ENCODE data around the gene FBXL14.
A peak's percentile ranks its signal among the peaks of the same experiment; 100 is the strongest.

Gene FBXL14

DNA sequence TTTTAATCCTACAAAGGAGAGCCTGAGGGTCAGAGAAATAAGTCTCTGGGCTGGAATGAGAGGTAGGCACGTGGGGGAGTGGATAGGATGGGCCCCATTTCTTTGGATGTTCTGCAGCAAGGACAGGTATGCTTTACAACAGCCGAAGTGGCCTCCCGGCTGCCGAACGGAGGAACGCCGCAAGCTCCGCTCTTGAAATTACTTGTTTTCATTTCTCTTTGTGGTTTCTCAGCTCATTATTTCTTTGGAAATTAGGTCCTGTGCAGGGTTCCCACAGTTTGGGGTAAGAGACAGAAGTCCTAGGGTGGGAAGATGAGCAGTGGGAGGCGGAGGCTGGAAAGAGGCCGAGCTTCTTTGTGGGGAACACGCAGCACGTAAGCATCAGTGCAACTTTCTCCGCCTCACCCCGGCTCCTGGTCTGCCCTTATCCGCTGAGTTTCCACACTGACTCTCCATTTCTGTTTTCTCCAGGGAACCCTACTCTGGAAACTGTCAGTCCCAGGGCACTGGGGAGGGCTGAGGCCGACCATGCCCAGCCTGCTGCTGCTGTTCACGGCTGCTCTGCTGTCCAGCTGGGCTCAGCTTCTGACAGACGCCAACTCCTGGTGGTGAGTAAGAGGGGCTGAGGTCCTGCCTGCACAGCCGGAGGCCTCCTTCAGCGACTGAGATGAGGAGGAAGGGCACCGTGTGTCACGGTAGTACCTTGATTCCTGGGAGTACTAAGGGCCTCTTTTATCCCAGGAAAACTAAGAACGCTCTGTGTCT is 36.6 kb upstream of the FBXL14 start:
- H3K27ac Mint-ChIP-seq: no peak overlapping the region
- peak; percentile 16 to 23 for ATAC-seq (replicated peaks)

GRCh38 chr12:1630133-1630826 is 35.9 kb upstream of the FBXL14 start:
- Mint-ChIP-seq H3K27me3 (peaks cover 60 to 64% of the 10 kb centered on the region in 2 donors), H3K4me1 (peaks cover 21 to 42% of the 10 kb centered on the region in 2 donors), H3K9me3 (no peaks in the 10 kb centered on the region), H3K27ac (no peak overlapping the region), H3K36me3 (peaks cover 3 to 18% of the 10 kb centered on the region in 2 donors), H3K4me3 (peak overlapping the region; percentile 78 to 81)
- peak; percentile 64 to 68 for ATAC-seq (replicated peaks)
- DNase-seq: no peak

More for the DNA sequence above, 36.6 kb upstream of the FBXL14 start:
- peaks cover 21 to 42% of the 10 kb centered on the region in 2 donors for H3K4me1 Mint-ChIP-seq
- peaks cover 62 to 66% of the 10 kb centered on the region in 2 donors for H3K27me3 Mint-ChIP-seq
- H3K36me3 Mint-ChIP-seq: peaks cover 3 to 18% of the 10 kb centered on the region in 2 donors
- no peak for DNase-seq
- H3K9me3 Mint-ChIP-seq: no peaks in the 10 kb centered on the region
- peak overlapping the region; percentile 78 to 81 for H3K4me3 Mint-ChIP-seq

DNA sequence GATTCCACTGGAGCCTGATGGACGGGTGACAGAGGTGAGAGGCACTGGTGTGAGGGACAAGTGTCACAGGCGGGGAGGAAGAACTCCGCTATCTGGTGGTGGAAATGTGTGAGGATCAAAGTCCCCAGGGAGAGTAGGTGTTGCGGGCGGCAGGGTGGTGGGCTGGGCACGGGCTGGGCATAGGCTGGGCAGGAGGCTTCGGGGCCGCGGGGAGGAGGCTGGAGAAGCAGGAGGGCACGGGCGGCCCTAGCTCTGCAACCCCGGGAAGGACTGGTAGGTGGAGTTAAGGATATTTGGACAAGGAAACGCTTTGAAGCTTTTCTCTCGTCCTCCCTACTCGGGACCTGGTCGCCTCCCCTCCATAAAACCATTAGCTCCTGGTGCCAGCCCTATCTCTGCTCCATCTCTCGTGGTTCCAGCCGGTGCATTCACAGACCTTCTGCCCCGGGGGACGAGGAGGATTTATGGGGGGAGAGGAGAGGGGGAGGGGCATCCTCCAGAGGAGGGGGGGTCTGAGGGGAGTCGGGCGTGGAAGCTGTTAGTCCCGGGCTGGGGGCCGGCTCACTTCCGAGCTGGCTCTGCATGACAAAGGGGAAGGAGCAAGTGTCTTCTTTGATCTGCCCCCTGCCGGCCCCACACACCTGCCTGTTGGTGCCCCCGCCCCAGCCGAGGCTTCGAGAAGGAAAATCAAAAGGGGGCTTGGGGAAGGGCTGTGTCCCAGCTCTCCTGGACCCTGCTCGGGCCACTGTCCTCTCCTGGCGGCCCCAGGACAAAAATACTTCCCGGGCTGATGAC is 35.2 kb upstream of the FBXL14 start:
- Mint-ChIP-seq H3K27me3 (peaks cover 56 to 58% of the 10 kb centered on the region in 2 donors), H3K9me3 (no peaks in the 10 kb centered on the region), H3K27ac (peak overlapping the region; percentile 5), H3K4me3 (peak overlapping the region; percentile 78 to 81), H3K4me1 (peaks cover 24 to 37% of the 10 kb centered on the region in 2 donors), H3K36me3 (peaks cover 3 to 17% of the 10 kb centered on the region in 2 donors)
- ATAC-seq (replicated peaks) (peak; percentile 48 to 59), DNase-seq (no peak)

DNA sequence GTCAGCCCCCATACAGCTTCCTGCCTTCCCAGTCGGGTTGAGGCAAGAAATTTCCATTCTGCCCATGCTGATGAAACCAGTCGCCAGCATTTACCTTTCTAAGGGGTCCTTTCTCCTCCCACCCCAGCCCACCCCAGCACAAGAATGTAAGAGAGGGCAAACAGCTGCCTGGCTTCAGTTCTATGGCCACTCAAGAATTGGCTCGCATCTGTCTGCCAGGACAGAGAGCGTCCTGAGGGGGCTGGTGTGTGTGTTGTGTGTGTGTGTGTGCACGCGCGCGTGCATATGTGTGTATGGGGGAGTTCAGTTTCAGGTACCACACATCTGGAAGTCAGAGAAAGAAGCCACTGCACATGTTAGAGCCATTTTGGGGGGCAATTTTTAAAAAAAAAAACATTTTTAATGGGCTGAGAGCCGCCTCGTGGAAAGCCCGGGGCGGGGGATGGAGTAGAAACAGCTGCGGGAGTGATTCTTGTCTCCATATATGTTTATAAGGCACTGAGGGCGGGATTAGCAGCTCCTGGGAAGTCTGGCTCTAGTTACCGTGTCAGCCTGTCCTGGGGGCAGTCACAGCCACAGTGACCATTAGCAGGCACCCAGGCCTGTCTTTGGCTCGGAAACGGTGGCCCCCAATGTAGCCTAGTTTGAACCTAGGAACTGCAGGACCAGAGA is 34.4 kb upstream of the FBXL14 start, which contains the start of gene WNT5B:
Gene WNT5B, plus strand, starts transcription at position 566 of the 672 bp plus-strand sequence. CDS start 2,124 bp downstream, outside the sequence.
- H3K9me3 Mint-ChIP-seq: no peaks in the 10 kb centered on the region
- peak within 1 kb of the TSS; percentile 5 for H3K27ac Mint-ChIP-seq
- peaks cover 22 to 33% of the 10 kb centered on the region in 2 donors for H3K4me1 Mint-ChIP-seq
- DNase-seq: no peak
- H3K36me3 Mint-ChIP-seq: peaks cover 2 to 14% of the 10 kb centered on the region in 2 donors
- no peak for ATAC-seq (replicated peaks)
- peak within 1 kb of the TSS; percentile 78 to 81 for H3K4me3 Mint-ChIP-seq
- H3K27me3 Mint-ChIP-seq: peaks cover 52 to 54% of the 10 kb centered on the region in 2 donors

GRCh38 chr12:1622406-1622805 is 28.0 kb upstream of the FBXL14 start:
- peaks cover 0 to 5% of the 10 kb centered on the region in 2 donors for H3K27me3 Mint-ChIP-seq
- H3K9me3 Mint-ChIP-seq: no peaks in the 10 kb centered on the region
- peaks cover 36 to 43% of the 10 kb centered on the region in 2 donors for H3K4me1 Mint-ChIP-seq

GRCh38 chr12:1620092-1620491 is 25.7 kb upstream of the FBXL14 start:
- Mint-ChIP-seq H3K9me3 (no peaks in the 10 kb centered on the region), H3K27ac (no peak overlapping the region), H3K36me3 (peaks cover 0 to 7% of the 10 kb centered on the region in 2 donors), H3K4me3 (peak overlapping the region; percentile 37 to 60), H3K4me1 (peaks cover 47 to 59% of the 10 kb centered on the region in 2 donors), H3K27me3 (no peaks in the 10 kb centered on the region)
- DNase-seq: no peak
- peak; percentile 28 to 31 for ATAC-seq (replicated peaks)

More at GRCh38 chr12:1622406-1622805, 28.0 kb upstream of the FBXL14 start:
- peaks cover 0 to 6% of the 10 kb centered on the region in 2 donors for H3K36me3 Mint-ChIP-seq
- ATAC-seq (replicated peaks): peak in 1 of 2 donors; percentile 26
- DNase-seq: no peak
- H3K4me3 Mint-ChIP-seq: no peak overlapping the region
- no peak overlapping the region for H3K27ac Mint-ChIP-seq

DNA sequence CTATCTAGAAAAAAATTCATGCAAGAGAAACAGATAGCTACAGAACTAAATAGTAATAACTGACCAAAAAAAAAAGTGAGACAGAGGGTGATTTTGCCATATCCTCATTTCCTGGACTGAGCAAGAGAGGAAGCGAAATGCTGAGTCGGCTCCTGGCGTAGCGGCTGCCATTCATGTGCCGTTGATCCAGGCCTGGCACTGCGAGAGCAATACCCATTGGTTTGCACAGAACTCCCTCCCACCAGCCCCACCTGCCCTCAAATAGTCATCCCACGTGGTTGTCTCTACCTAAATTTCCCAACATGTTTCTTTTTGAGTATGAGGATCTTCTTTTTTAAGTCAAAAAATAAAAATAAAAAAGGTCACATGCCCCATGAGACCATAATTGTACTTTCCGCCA is 25.2 kb upstream of the FBXL14 start:
- Mint-ChIP-seq H3K36me3 (peaks cover 0 to 7% of the 10 kb centered on the region in 2 donors), H3K9me3 (no peaks in the 10 kb centered on the region), H3K27ac (no peak overlapping the region), H3K4me3 (peak overlapping the region; percentile 7 to 63), H3K4me1 (peaks cover 48 to 59% of the 10 kb centered on the region in 2 donors), H3K27me3 (peaks cover 0 to 5% of the 10 kb centered on the region in 2 donors)
- DNase-seq (peak; percentile 72), ATAC-seq (replicated peaks) (peak; percentile 79 to 83)

DNA sequence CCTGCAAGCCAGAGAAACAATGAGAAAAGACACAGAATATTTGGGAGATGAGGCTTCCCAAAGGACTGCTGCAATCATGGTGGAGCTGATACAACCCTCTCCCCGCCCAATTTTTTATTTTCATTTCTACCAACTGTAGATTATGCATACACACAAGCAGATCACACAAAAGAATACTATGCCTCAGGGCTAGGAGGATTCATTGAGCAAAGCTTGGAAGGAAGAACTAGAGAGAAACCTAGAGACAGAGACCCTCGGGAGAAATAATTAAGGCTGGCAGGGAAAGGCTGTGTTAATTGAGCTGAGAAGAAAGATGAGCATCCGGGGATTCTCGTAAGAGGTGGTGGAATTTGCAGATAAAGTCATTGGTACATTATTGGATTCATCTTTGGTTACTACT is 24.8 kb upstream of the FBXL14 start:
- Mint-ChIP-seq H3K27me3 (peaks cover 0 to 6% of the 10 kb centered on the region in 2 donors), H3K27ac (no peak overlapping the region), H3K9me3 (no peaks in the 10 kb centered on the region), H3K36me3 (peaks cover 0 to 7% of the 10 kb centered on the region in 2 donors), H3K4me3 (peak overlapping the region; percentile 40 to 63), H3K4me1 (peaks cover 49 to 59% of the 10 kb centered on the region in 2 donors)
- no peak for ATAC-seq (replicated peaks)
- no peak for DNase-seq

- H3K27me3 Mint-ChIP-seq: peaks cover 0 to 6% of the 10 kb centered on the region in 2 donors
- no peaks in the 10 kb centered on the region for H3K9me3 Mint-ChIP-seq
- H3K27ac Mint-ChIP-seq: no peak overlapping the region
- DNase-seq (no peak), ATAC-seq (replicated peaks) (no peak)
- peak overlapping the region; percentile 51 to 80 for H3K4me3 Mint-ChIP-seq
- peaks cover 0 to 7% of the 10 kb centered on the region in 2 donors for H3K36me3 Mint-ChIP-seq
- H3K4me1 Mint-ChIP-seq: peaks cover 49 to 59% of the 10 kb centered on the region in 2 donors
Observed at GRCh38 chr12:1618489-1618888, 24.1 kb upstream of the FBXL14 start.

- Mint-ChIP-seq H3K27ac (no peak overlapping the region), H3K4me1 (peaks cover 41 to 46% of the 10 kb centered on the region in 2 donors), H3K36me3 (peaks cover 0 to 3% of the 10 kb centered on the region in 2 donors), H3K27me3 (peaks cover 0 to 6% of the 10 kb centered on the region in 2 donors), H3K9me3 (no peaks in the 10 kb centered on the region), H3K4me3 (peak overlapping the region; percentile 76 to 83)
- peak; percentile 75 to 79 for ATAC-seq (replicated peaks)
- peak; percentile 63 for DNase-seq
Observed at GRCh38 chr12:1616233-1617066, 22.1 kb upstream of the FBXL14 start.

- no peak overlapping the region for H3K27ac Mint-ChIP-seq
- ATAC-seq (replicated peaks) (no peak), DNase-seq (no peak)
- no peak overlapping the region for H3K4me3 Mint-ChIP-seq
- peaks cover 33% of the 10 kb centered on the region in 2 donors for H3K4me1 Mint-ChIP-seq
- H3K36me3 Mint-ChIP-seq: peaks cover 0 to 3% of the 10 kb centered on the region in 2 donors
- no peaks in the 10 kb centered on the region for H3K9me3 Mint-ChIP-seq
- peaks cover 0 to 6% of the 10 kb centered on the region in 2 donors for H3K27me3 Mint-ChIP-seq
Observed at GRCh38 chr12:1614360-1614759, 20.0 kb upstream of the FBXL14 start.

GRCh38 chr12:1613860-1614259 is 19.5 kb upstream of the FBXL14 start:
- Mint-ChIP-seq H3K27ac (no peak overlapping the region), H3K4me1 (peaks cover 29% of the 10 kb centered on the region in 2 donors), H3K4me3 (no peak overlapping the region), H3K27me3 (peaks cover 0 to 6% of the 10 kb centered on the region in 2 donors), H3K36me3 (peaks cover 0 to 3% of the 10 kb centered on the region in 2 donors), H3K9me3 (no peaks in the 10 kb centered on the region)
- ATAC-seq (replicated peaks) (peak in 1 of 2 donors; percentile 20), DNase-seq (no peak)

All from stimulated activated naive B cell treated with anti-CD40 and anti-IgM and Interleukin-4, amounts not matched to agents 10 μg/mL and 1 μg/mL and 100 μg/mL, for 72 hours (primary cell).